ENCODE results near the gene SPINK2. TPM values are rescaled to one million over a fixed set of nuclear protein-coding genes. Genes with fewer than 3 reads are reported as not detected.
A peak's percentile ranks its signal among the peaks of the same experiment; 100 is the strongest.

SPINK2 gene
- polyA plus RNA-seq, 3 donors = not detected

DNA sequence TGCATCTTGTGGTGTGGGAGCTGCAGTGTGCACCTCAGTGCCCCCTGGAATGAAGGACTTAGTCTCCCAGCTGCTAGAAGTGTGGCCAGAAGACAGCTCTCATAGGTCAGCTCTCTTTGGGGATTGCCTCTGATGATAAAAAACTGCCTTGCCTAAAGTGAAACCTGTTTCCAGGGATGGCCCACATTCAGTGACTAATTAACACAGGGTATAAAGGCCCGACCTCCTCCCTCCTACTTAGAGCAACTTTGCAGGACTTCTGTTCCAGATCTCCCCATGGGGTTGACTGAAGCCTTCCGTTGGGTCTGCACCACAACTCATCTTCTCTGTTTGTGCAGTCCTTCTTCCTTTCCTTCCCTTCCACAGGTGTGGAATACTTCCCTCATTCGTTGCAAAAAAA, 53.2 kb downstream of the SPINK2 start:
- Histone ChIP-seq H3K4me1 (ENCODE audit: control insufficient read depth in 1 of 2, insufficient read depth in 2 of 2, low read length in 2 of 2) (peaks cover 24% of the 10 kb centered on the region in 2 donors), H3K4me3 (replicated peaks in 1 of 3; ENCODE audit: low read depth in 2 of 3, low read length in 3 of 3) (no peak overlapping the region), H3K36me3 (replicated peaks in 1 of 2; ENCODE audit: control insufficient read depth in 1 of 2, insufficient read depth in 2 of 2, low read length in 2 of 2) (no peaks in the 10 kb centered on the region), H3K9ac (ENCODE audit: insufficient read depth, low read length, poor library complexity, severe bottlenecking) (no peak overlapping the region), H3K27me3 (ENCODE audit: control insufficient read depth in 2 of 2, insufficient read depth in 2 of 2, low read length in 2 of 2) (no peaks in the 10 kb centered on the region), H2AFZ (ENCODE audit: insufficient read depth, low read depth, low read length, poor library complexity, severe bottlenecking) (no peak overlapping the region), H3K27ac (ENCODE audit: low read depth in 1 of 2, low read length in 2 of 2) (no peak overlapping the region), H3K79me2 (ENCODE audit: insufficient read depth, low read length) (no peaks in the 10 kb centered on the region), H3K9me3 (replicated peaks in 1 of 2; ENCODE audit: control insufficient read depth in 1 of 2, insufficient read depth in 1 of 2, low read length in 2 of 2) (no peaks in the 10 kb centered on the region), H3K4me2 (replicated peaks; ENCODE audit: extremely low read depth, low read length, poor library complexity, severe bottlenecking) (no peak overlapping the region), H4K20me1 (ENCODE audit: insufficient read depth, low read length) (no peaks in the 10 kb centered on the region)
- Mint-ChIP-seq H3K4me1 (peaks cover 28% of the 10 kb centered on the region), H3K27ac (peak overlapping the region in 2 of 7 donors; percentile 43 to 55), H3K9me3 (no peaks in the 10 kb centered on the region), H3K4me3 (no peak overlapping the region), H3K36me3 (no peaks in the 10 kb centered on the region), H3K27me3 (ENCODE audit: low read depth in 3 of 3) (peaks cover 0 to 3% (median 2%) of the 10 kb centered on the region in 3 donors)
- TF ChIP-seq, protein P1, sequence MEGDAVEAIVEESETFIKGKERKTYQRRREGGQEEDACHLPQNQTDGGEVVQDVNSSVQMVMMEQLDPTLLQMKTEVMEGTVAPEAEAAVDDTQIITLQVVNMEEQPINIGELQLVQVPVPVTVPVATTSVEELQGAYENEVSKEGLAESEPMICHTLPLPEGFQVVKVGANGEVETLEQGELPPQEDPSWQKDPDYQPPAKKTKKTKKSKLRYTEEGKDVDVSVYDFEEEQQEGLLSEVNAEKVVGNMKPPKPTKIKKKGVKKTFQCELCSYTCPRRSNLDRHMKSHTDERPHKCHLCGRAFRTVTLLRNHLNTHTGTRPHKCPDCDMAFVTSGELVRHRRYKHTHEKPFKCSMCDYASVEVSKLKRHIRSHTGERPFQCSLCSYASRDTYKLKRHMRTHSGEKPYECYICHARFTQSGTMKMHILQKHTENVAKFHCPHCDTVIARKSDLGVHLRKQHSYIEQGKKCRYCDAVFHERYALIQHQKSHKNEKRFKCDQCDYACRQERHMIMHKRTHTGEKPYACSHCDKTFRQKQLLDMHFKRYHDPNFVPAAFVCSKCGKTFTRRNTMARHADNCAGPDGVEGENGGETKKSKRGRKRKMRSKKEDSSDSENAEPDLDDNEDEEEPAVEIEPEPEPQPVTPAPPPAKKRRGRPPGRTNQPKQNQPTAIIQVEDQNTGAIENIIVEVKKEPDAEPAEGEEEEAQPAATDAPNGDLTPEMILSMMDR (IDR thresholded peaks at IDR 0.05) = no peak
- intact Hi-C loops (cut with micrococcal nuclease) = no loop called here
- DNase-seq = no peak
- WGBS (ENCODE audit: insufficient coverage) = 25% methylated on average over 1 of the region's 3 CpGs

DNA sequence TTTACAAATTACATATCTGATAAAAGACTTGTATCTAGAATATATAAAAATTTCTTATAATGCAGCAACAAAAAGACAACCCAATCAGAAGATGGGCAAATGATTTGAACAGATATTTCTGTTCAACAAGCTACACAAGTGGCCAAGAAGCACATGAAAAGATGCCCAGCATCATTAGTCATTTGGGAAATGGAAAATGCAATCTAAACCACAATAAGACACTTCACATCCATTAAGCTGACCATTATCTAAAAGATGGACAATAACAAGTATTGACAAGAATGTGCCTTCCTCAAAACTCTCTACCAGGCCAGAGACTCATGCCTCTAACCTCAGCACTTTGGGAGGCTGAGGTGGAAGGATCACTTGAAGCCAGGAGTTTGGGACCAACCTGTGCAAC, 53.9 kb downstream of the SPINK2 start:
- H3K4me1 Mint-ChIP-seq = peaks cover 33% of the 10 kb centered on the region
- H3K27ac Mint-ChIP-seq = no peak overlapping the region
- intact Hi-C loops (cut with micrococcal nuclease) = no loop called here

More for the DNA sequence above, 53.9 kb downstream of the SPINK2 start:
- H4K20me1 ChIP-seq (ENCODE audit: insufficient read depth, low read length) = no peaks in the 10 kb centered on the region
- no peaks in the 10 kb centered on the region for H3K9me3 Mint-ChIP-seq
- H3K4me2 ChIP-seq (replicated peaks; ENCODE audit: extremely low read depth, low read length, poor library complexity, severe bottlenecking) = no peak overlapping the region
- H3K27me3 ChIP-seq (ENCODE audit: control insufficient read depth in 2 of 2, insufficient read depth in 2 of 2, low read length in 2 of 2) = no peaks in the 10 kb centered on the region
- H3K4me3 ChIP-seq (replicated peaks in 1 of 3; ENCODE audit: low read depth in 2 of 3, low read length in 3 of 3) = no peak overlapping the region
- H3K4me1 ChIP-seq (ENCODE audit: control insufficient read depth in 1 of 2, insufficient read depth in 2 of 2, low read length in 2 of 2) = peaks cover 24% of the 10 kb centered on the region in 2 donors
- H2AFZ ChIP-seq (ENCODE audit: insufficient read depth, low read depth, low read length, poor library complexity, severe bottlenecking) = no peak overlapping the region
- H3K9me3 ChIP-seq (replicated peaks in 1 of 2; ENCODE audit: control insufficient read depth in 1 of 2, insufficient read depth in 1 of 2, low read length in 2 of 2) = no peaks in the 10 kb centered on the region
- TF ChIP-seq, protein P1 (IDR thresholded peaks at IDR 0.05) = no peak
- no peaks in the 10 kb centered on the region for H3K79me2 ChIP-seq (ENCODE audit: insufficient read depth, low read length)
- no peaks in the 10 kb centered on the region for H3K36me3 ChIP-seq (replicated peaks in 1 of 2; ENCODE audit: control insufficient read depth in 1 of 2, insufficient read depth in 2 of 2, low read length in 2 of 2)
- no peak for DNase-seq
- H3K9ac ChIP-seq (ENCODE audit: insufficient read depth, low read length, poor library complexity, severe bottlenecking) = no peak overlapping the region
- no peak overlapping the region for H3K4me3 Mint-ChIP-seq
- H3K27ac ChIP-seq (ENCODE audit: low read depth in 1 of 2, low read length in 2 of 2) = no peak overlapping the region
- H3K27me3 Mint-ChIP-seq (ENCODE audit: low read depth in 3 of 3) = peaks cover 0 to 3% (median 2%) of the 10 kb centered on the region in 3 donors
- H3K36me3 Mint-ChIP-seq = no peaks in the 10 kb centered on the region
